WTC11 (cell line): Measurements from ENCODE around the gene LRRFIP2. TPM values are rescaled to one million over a fixed set of nuclear protein-coding genes. Genes with fewer than 3 reads are reported as not detected.

ENCODE experiments used
- ATAC-seq: fragments of 200-7000 bp; cut with Tn5 transposase; 2 replicates; pipeline ENCODE4 v1.10.0; 2021; ENCODE audit warnings: mild to moderate bottlenecking, moderate library complexity
- CTCF ChIA-PET: fragments of 300-600 bp; sonication (Branson Sonifier 250); formaldehyde crosslinking; loops from one replicate; lab custom pipeline; 2021; ENCODE audit warnings: antibody characterized with exemption; lab: Charles Lee
- POLR2A ChIA-PET: fragments of 350-600 bp; sonication (Branson Sonifier 250); formaldehyde crosslinking; loops from one replicate; lab custom pipeline; 2021; ENCODE audit warnings: antibody characterized with exemption; lab: Charles Lee
- DNase-seq: peaks from one replicate; pipeline ENCODE4 v3.0.0; 2021; ENCODE audit warnings: low spot score
- H3K27ac Mint-ChIP-seq: 2 replicates; pipeline ENCODE4 v1.8.0; 2021; ENCODE audit warnings: mixed read lengths
- H3K27me3 Mint-ChIP-seq: 2 replicates; pipeline ENCODE4 v1.8.0; 2021; ENCODE audit warnings: low read depth, mild to moderate bottlenecking, moderate library complexity, mixed read lengths
- H3K36me3 Mint-ChIP-seq: 2 replicates; pipeline ENCODE4 v1.8.0; 2021; ENCODE audit warnings: mixed read lengths
- H3K4me1 Mint-ChIP-seq: 2 replicates; pipeline ENCODE4 v1.8.0; 2022; ENCODE audit warnings: mixed read lengths
- H3K4me3 Mint-ChIP-seq: 2 replicates; pipeline ENCODE4 v1.8.0; 2021; ENCODE audit warnings: mild to moderate bottlenecking, moderate library complexity, mixed read lengths
- H3K9me3 Mint-ChIP-seq: 2 replicates; pipeline ENCODE4 v1.8.0; 2021; ENCODE audit warnings: mixed read lengths
- EMX1 ChIP-seq: fragments of 250-450 bp; sonication (Bioruptor Pico); IDR thresholded peaks from 2 replicates; pipeline ENCODE4 v1.8.0; 2021; ENCODE audit warnings: mild to moderate bottlenecking
- GABPB1 ChIP-seq: sonication (generic); formaldehyde crosslinking; IDR thresholded peaks from 2 replicates; pipeline ENCODE4 v1.8.1; 2023; ENCODE audit warnings: mild to moderate bottlenecking, missing genetic modification reagents
- NR1H2 ChIP-seq: sonication (generic); formaldehyde crosslinking; IDR thresholded peaks from 2 replicates; pipeline ENCODE4 v1.9.0; 2021; ENCODE audit warnings: mild to moderate bottlenecking, moderate library complexity, missing genetic modification reagents
- SMAD4 ChIP-seq: sonication (generic); formaldehyde crosslinking; IDR thresholded peaks from 2 replicates; pipeline ENCODE4 v1.8.0; 2022; ENCODE audit warnings: mild to moderate bottlenecking, missing genetic modification reagents
- TEAD4 ChIP-seq: sonication (generic); formaldehyde crosslinking; IDR thresholded peaks from 2 replicates; pipeline ENCODE4 v1.8.0; 2022; ENCODE audit warnings: mild to moderate bottlenecking, missing genetic modification reagents
- ZNF138 ChIP-seq: sonication (generic); formaldehyde crosslinking; conservative IDR thresholded peaks from 2 replicates; pipeline ENCODE4 v1.8.1; 2022; ENCODE audit warnings: mild to moderate bottlenecking, moderate library complexity, missing genetic modification reagents
- ZNF317 ChIP-seq: sonication (generic); formaldehyde crosslinking; IDR thresholded peaks from 2 replicates; pipeline ENCODE4 v1.8.1; 2023; ENCODE audit warnings: low read depth, mild to moderate bottlenecking, moderate library complexity, missing genetic modification reagents, borderline replicate concordance
- ZNF416 ChIP-seq: fragments of 250-450 bp; sonication (Bioruptor Pico); IDR thresholded peaks from 2 replicates; pipeline ENCODE4 v1.9.0; 2021; ENCODE audit warnings: mild to moderate bottlenecking, inconsistent platforms
- ZNF423 ChIP-seq: fragments of 250-450 bp; sonication (Bioruptor Pico); IDR thresholded peaks from 2 replicates; pipeline ENCODE4 v2.1.2; 2022; ENCODE audit warnings: mild to moderate bottlenecking, moderate library complexity
- total RNA-seq: library from RNA; stranded (reverse); gene quantifications from 3 replicates; pipeline ENCODE4 v1.2.3, GENCODE V29; 2021
- TF ChIP-seq, protein P1 (sequence below): sonication (generic); formaldehyde crosslinking; IDR thresholded peaks from 2 replicates; pipeline ENCODE4 v1.8.0; 2023; ENCODE audit warnings: mild to moderate bottlenecking, missing genetic modification reagents
- TF ChIP-seq, protein P2 (sequence below): fragments of 200-600 bp; IDR thresholded peaks from 2 replicates; pipeline ENCODE4 v1.8.0; 2022; ENCODE audit warnings: antibody characterized with exemption
- TF ChIP-seq, protein P3 (sequence below): sonication (generic); formaldehyde crosslinking; conservative IDR thresholded peaks from 2 replicates; pipeline ENCODE4 v1.8.1; 2022; ENCODE audit warnings: mild to moderate bottlenecking, missing genetic modification reagents
- TF ChIP-seq, protein P4 (sequence below): sonication (generic); formaldehyde crosslinking; IDR thresholded peaks from 2 replicates; pipeline ENCODE4 v1.8.0; 2022; ENCODE audit warnings: missing genetic modification reagents
- TF ChIP-seq, protein P5 (sequence below): sonication (generic); formaldehyde crosslinking; IDR thresholded peaks from 2 replicates; pipeline ENCODE4 v1.8.0; 2023; ENCODE audit warnings: missing genetic modification reagents, mild to moderate bottlenecking, borderline replicate concordance
- TF ChIP-seq, protein P6 (sequence below): sonication (generic); formaldehyde crosslinking; IDR thresholded peaks from 2 replicates; pipeline ENCODE4 v1.8.1; 2022; ENCODE audit warnings: mild to moderate bottlenecking, missing genetic modification reagents, moderate library complexity, borderline replicate concordance

The LRRFIP2 gene
- total RNA-seq, 1 experiment from 2014 or later = 23.7 TPM

DNA sequence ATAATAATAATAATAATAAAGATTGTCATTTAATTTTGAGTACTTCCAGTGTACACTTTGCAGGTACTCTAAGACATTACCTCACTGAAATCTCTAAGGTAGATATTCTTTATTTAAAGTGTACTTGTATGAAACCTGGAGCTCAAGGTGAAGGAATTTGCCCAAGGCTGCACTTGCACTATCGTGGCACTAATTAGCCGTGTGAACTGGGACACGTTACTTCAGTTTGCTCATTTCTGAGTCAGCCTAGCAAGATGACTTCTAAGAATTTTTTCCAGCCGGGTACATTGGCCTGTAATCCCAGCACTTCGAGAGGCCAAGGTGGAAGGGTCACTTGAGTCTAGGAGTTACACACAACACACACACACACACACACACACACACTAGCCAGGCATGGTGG lies 147.5 kb downstream of the LRRFIP2 start (continued):
- no peak for TF ChIP-seq ZNF317 (CRISPR knock-in tag)
- TF ChIP-seq ZNF416 = no peak
- no peak for TF ChIP-seq ZNF423 (CRISPR knock-in tag)
- no peak for TF ChIP-seq NR1H2 (CRISPR knock-in tag)

DNA sequence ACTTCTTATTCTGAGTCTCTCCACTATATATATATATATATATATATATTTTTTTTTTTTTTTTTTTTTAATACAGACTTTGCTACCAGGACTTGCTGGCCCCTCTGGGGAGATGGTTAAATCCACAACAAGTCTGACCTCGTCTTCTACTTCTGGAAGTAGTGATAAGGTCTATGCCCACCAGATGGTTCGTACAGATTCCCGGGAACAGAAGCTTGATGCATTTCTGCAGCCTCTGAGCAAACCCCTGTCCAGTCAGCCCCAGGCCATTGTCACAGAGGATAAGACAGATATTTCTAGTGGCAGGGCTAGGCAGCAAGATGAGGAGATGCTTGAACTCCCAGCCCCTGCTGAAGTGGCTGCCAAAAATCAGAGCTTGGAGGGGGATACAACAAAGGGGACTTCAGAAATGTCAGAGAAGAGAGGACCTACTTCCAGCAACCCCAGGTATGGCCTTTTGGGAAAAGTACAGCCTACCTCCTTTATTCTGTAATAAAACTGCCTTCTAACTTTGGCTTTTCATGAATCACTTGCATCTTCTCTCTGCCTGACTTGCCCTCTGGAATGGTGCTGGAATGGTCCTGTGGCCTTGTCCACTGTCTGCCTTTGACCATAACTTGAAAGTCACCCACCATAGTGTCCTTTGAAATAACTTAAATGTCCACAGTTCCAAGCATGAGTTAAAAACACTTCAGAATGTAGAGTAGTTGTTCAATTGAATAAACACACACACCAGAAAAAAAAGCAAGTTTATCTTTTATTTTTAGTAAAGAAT lies 148.6 kb downstream of the LRRFIP2 start:
- H3K27ac Mint-ChIP-seq = no peak overlapping the region
- POLR2A ChIA-PET = no interaction called here
- DNase-seq = no peak
- H3K27me3 Mint-ChIP-seq = no peaks in the 10 kb centered on the region
- H3K9me3 Mint-ChIP-seq = peaks cover 11% of the 10 kb centered on the region
- TF ChIP-seq, protein P1, sequence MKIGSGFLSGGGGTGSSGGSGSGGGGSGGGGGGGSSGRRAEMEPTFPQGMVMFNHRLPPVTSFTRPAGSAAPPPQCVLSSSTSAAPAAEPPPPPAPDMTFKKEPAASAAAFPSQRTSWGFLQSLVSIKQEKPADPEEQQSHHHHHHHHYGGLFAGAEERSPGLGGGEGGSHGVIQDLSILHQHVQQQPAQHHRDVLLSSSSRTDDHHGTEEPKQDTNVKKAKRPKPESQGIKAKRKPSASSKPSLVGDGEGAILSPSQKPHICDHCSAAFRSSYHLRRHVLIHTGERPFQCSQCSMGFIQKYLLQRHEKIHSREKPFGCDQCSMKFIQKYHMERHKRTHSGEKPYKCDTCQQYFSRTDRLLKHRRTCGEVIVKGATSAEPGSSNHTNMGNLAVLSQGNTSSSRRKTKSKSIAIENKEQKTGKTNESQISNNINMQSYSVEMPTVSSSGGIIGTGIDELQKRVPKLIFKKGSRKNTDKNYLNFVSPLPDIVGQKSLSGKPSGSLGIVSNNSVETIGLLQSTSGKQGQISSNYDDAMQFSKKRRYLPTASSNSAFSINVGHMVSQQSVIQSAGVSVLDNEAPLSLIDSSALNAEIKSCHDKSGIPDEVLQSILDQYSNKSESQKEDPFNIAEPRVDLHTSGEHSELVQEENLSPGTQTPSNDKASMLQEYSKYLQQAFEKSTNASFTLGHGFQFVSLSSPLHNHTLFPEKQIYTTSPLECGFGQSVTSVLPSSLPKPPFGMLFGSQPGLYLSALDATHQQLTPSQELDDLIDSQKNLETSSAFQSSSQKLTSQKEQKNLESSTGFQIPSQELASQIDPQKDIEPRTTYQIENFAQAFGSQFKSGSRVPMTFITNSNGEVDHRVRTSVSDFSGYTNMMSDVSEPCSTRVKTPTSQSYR = no peak
- TF ChIP-seq, protein P2, sequence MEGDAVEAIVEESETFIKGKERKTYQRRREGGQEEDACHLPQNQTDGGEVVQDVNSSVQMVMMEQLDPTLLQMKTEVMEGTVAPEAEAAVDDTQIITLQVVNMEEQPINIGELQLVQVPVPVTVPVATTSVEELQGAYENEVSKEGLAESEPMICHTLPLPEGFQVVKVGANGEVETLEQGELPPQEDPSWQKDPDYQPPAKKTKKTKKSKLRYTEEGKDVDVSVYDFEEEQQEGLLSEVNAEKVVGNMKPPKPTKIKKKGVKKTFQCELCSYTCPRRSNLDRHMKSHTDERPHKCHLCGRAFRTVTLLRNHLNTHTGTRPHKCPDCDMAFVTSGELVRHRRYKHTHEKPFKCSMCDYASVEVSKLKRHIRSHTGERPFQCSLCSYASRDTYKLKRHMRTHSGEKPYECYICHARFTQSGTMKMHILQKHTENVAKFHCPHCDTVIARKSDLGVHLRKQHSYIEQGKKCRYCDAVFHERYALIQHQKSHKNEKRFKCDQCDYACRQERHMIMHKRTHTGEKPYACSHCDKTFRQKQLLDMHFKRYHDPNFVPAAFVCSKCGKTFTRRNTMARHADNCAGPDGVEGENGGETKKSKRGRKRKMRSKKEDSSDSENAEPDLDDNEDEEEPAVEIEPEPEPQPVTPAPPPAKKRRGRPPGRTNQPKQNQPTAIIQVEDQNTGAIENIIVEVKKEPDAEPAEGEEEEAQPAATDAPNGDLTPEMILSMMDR = no peak
- TF ChIP-seq TEAD4 (CRISPR knock-in tag) (no peak), GABPB1 (CRISPR knock-in tag) (no peak)
- TF ChIP-seq, protein P3, sequence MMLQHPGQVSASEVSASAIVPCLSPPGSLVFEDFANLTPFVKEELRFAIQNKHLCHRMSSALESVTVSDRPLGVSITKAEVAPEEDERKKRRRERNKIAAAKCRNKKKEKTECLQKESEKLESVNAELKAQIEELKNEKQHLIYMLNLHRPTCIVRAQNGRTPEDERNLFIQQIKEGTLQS (CRISPR knock-in tag) = no peak
- TF ChIP-seq, all 79 proteins: peak for 0
- ATAC-seq = no peak
- Mint-ChIP-seq H3K4me3 (no peak overlapping the region), H3K36me3 (peaks cover 79% of the 10 kb centered on the region), H3K4me1 (no peaks in the 10 kb centered on the region)
- CTCF ChIA-PET = interaction anchor here (0.7 to 1.0 kb wide), 2 partner anchors 32 to 287 kb away, joined by 3 to 4 read pairs; no protein-coding TSS in a partner anchor

DNA sequence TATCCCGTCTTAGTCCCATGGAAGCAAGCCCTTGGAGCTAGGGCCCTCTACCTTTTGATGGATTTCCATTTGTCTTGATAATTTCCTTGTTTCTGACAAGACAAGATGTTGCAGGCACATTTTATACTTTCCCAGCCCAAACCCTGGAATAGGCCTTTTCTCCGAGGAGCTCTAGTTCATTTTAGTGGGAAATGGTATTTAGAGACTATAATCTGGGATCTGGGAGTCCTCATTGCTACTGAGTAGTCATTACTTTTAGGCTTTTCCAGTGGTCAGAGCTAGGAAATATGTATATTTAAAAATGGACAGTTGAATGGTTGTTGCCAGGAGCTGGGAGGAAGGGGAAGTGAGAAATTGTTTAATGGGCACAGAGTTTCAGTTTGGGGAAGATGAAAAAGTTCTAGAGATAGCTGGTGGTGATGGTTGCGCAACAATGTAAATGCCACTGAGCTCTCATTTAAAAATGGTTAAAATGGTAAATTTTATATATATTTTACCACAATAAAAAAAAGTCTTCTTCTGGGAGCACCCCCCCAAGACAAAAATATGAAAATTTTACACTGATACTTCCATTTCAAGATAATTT lies 149.5 kb downstream of the LRRFIP2 start:
- DNase-seq = no peak
- ChIA-PET CTCF (interaction anchor here (0.7 to 1.1 kb wide), 3 partner anchors 33 to 286 kb away, joined by 3 to 4 read pairs (median 4); no protein-coding TSS in a partner anchor), POLR2A (no interaction called here)
- Mint-ChIP-seq H3K27ac (no peak overlapping the region), H3K27me3 (no peaks in the 10 kb centered on the region), H3K36me3 (peaks cover 82% of the 10 kb centered on the region), H3K4me1 (no peaks in the 10 kb centered on the region), H3K4me3 (no peak overlapping the region), H3K9me3 (peaks cover 11% of the 10 kb centered on the region)
- no peak for ATAC-seq
- TF ChIP-seq, protein P4, sequence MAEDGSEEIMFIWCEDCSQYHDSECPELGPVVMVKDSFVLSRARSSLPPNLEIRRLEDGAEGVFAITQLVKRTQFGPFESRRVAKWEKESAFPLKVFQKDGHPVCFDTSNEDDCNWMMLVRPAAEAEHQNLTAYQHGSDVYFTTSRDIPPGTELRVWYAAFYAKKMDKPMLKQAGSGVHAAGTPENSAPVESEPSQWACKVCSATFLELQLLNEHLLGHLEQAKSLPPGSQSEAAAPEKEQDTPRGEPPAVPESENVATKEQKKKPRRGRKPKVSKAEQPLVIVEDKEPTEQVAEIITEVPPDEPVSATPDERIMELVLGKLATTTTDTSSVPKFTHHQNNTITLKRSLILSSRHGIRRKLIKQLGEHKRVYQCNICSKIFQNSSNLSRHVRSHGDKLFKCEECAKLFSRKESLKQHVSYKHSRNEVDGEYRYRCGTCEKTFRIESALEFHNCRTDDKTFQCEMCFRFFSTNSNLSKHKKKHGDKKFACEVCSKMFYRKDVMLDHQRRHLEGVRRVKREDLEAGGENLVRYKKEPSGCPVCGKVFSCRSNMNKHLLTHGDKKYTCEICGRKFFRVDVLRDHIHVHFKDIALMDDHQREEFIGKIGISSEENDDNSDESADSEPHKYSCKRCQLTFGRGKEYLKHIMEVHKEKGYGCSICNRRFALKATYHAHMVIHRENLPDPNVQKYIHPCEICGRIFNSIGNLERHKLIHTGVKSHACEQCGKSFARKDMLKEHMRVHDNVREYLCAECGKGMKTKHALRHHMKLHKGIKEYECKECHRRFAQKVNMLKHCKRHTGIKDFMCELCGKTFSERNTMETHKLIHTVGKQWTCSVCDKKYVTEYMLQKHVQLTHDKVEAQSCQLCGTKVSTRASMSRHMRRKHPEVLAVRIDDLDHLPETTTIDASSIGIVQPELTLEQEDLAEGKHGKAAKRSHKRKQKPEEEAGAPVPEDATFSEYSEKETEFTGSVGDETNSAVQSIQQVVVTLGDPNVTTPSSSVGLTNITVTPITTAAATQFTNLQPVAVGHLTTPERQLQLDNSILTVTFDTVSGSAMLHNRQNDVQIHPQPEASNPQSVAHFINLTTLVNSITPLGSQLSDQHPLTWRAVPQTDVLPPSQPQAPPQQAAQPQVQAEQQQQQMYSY (CRISPR knock-in tag) = no peak
- no peak for TF ChIP-seq ZNF317 (CRISPR knock-in tag)
- TF ChIP-seq SMAD4 = no peak
- no peak for TF ChIP-seq EMX1 (CRISPR knock-in tag)
- TF ChIP-seq, protein P5, sequence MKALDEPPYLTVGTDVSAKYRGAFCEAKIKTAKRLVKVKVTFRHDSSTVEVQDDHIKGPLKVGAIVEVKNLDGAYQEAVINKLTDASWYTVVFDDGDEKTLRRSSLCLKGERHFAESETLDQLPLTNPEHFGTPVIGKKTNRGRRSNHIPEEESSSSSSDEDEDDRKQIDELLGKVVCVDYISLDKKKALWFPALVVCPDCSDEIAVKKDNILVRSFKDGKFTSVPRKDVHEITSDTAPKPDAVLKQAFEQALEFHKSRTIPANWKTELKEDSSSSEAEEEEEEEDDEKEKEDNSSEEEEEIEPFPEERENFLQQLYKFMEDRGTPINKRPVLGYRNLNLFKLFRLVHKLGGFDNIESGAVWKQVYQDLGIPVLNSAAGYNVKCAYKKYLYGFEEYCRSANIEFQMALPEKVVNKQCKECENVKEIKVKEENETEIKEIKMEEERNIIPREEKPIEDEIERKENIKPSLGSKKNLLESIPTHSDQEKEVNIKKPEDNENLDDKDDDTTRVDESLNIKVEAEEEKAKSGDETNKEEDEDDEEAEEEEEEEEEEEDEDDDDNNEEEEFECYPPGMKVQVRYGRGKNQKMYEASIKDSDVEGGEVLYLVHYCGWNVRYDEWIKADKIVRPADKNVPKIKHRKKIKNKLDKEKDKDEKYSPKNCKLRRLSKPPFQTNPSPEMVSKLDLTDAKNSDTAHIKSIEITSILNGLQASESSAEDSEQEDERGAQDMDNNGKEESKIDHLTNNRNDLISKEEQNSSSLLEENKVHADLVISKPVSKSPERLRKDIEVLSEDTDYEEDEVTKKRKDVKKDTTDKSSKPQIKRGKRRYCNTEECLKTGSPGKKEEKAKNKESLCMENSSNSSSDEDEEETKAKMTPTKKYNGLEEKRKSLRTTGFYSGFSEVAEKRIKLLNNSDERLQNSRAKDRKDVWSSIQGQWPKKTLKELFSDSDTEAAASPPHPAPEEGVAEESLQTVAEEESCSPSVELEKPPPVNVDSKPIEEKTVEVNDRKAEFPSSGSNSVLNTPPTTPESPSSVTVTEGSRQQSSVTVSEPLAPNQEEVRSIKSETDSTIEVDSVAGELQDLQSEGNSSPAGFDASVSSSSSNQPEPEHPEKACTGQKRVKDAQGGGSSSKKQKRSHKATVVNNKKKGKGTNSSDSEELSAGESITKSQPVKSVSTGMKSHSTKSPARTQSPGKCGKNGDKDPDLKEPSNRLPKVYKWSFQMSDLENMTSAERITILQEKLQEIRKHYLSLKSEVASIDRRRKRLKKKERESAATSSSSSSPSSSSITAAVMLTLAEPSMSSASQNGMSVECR (CRISPR knock-in tag) = no peak
- no peak for TF ChIP-seq ZNF138
- TF ChIP-seq, protein P3 (CRISPR knock-in tag) = no peak
- TF ChIP-seq, protein P6, sequence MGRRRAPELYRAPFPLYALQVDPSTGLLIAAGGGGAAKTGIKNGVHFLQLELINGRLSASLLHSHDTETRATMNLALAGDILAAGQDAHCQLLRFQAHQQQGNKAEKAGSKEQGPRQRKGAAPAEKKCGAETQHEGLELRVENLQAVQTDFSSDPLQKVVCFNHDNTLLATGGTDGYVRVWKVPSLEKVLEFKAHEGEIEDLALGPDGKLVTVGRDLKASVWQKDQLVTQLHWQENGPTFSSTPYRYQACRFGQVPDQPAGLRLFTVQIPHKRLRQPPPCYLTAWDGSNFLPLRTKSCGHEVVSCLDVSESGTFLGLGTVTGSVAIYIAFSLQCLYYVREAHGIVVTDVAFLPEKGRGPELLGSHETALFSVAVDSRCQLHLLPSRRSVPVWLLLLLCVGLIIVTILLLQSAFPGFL = no peak
